ENCODE measurements around the gene C3orf70.
"Not testable (repeated sequence)": the region's sequence is repeated elsewhere in the genome, so short reads cannot be mapped to it uniquely, and the experiment has no call there.

The C3orf70 gene

DNA sequence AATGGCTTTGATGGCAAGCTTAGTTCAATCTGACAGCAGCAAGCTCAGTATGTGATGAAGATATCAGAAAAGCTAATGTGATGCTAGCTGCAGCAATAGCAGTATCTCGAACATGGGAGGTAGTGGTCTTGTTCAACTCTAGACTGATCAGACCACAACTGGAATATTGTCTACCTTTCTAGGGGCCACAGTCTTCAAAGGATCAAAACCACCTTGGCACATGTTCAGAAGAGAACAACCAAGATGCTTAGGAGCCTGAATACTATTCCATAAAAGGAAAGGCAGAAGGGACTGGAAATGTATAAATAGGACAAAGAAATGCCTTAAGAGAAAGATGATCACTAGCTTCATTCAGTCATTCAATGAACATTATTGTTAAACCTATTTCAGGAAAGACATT lies 2.3 kb downstream of the C3orf70 start:
- DNase-seq: no peak

DNA sequence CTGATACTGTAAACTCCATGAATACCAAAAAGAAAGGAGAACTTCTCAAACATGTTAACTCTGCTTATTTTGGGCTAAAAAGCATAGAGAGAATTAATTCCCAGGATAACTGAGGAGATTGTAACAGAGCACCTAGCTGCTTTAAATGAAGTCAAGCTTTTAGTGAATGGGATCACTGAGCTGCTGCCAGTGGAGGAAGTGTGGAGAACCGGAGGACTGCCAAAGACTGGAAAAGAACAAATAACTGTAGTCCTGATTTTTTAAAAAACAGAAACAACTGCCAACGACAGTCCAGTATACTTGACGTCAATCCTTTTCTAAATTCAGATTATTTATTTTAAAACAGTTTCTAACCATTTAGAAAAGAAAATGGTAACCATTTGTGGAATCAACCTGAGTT lies 3.3 kb downstream of the C3orf70 start:
- DNase-seq: no peak

DNA sequence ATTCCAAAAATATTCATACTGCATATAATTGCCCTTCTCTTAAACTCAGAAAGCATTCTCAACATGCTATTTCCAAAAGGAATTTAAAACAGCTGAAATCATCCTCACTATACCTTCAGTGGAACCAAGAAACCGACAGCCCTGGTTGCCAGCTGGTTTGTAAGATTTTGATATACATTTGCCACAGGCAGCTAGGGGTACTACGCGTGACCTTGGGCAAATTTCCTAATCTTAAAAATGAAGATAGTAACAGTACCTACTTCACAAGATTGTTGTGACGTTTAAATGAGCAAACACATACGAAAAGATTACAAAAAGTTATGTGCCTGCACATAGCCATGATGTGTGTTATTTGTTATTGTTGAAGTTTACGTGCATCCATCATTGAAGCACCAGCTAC lies 7.3 kb downstream of the C3orf70 start:
- no peak for DNase-seq

DNA sequence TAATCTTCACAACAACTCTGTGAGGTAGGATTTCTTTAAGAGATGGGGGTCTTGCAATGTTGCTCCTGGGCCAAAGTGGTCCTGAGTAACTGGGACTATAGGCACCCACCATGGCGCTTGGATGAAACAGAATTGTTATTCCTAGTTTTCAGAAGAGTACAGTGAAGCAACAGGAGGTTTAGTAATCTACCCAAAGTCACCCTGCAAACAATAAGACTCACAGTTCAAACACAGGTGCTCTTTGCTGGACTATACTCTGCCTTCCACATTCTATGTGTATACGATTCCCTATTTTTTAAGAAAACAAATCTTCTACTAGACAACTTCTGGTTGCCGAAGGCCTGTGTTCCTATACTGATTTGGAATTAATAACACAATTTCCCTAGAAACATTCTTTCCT lies 8.1 kb downstream of the C3orf70 start:
- DNase-seq: no peak

DNA sequence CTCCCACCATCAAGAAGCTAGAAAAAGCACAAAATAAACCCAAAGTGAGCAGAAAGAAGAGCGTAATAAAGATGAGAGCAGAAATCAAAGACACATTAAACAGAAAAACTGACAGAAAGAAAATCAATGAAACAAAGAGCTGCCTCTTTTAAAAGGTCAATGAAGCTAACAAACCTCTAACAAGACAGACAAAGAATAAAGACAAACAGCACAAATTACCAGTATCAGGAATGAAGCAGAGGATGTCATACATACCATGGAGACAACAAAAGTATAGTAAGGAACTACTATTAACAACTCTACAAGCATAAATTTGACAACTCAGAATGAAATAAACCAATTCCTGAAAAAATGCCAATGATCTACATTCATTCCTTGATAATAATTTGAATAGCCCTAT lies 15.0 kb downstream of the C3orf70 start:
- DNase-seq: no peak

DNA sequence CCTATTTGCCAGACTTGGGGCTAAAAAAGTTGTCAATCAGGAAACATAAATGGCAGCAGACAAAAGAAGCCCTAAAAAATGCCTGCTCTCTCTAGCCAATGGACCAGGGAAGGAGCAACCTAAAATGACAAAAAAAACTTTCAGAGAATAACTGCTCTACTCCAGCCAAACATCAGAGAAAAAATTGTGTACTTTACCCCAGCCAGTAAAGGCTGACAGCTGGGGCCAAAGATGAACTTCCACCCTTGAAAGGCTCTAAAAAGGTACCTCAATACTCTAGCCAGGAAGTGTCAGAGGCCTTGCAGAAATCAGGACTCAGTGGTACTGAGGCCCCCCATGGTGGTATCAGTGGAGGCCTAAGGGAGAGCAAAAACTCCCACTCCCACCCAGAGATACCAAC lies 18.4 kb downstream of the C3orf70 start:
- DNase-seq: no peak

DNA sequence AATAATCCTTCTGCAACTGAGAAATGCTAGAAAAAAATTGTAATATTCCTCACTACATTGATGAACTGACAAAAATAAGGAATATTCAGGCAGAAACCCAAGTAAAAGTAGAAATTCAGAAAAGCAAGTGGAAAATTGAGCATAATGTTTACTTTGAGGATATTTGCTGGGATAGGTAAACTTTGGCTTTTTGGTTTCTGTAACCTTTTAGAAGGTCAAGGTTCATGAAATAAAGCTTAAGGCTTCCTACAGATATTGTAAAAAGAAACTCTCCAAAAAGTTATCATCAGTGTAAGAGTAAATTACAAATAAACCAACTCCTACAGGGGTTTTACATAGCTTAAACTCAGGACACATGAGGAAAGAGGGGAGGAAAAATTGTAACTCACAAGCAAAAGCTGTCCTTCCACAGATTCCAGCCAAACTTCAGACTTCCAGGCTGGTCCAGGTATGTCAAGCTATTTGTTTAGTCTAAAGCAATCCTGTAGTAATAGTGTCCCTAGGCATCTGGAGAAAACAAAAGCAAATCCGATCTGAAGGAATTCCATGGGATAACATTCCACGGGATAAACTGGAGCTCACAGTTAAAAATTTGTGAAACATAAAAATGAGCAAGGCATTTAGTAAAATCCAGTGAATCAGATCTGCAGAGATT lies 21.1 kb downstream of the C3orf70 start:
- DNase-seq: no peak

DNA sequence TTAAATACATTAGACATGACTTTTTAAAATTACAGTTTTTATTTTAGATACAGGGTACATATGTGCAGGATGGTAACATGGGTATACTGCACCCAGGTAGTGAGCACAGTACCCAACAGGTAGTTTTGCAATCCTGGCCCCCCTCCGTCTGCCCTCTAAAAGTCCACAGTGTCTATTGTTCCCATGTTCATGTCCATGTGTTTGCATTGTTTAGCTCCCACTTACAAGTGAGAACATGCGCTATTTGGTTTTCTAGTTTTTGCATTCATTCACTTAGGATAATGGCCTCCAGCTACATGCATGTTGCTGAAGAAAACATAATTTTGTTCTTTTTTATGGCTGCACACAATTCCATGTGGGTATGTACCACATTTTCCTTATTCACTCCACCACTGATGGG lies 23.8 kb downstream of the C3orf70 start:
- DNase-seq: no peak

DNA sequence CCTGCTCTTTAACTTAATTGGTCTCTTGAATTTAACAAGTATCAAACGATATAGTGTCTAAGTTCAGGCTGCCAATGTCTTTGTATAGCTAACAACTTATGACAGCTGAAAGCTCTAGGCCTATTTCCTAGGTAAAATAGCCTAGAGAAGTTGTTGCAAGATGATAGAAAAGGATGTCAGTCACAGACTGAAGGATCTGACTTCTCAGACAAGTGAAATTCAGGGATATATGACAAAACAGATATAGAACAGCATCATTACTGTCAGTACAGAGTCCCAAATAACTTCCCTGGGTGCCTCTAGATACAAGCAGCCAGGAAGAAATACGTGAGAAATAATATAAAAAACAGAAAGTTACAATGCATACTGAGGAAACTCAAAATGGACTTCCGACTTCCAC lies 26.7 kb downstream of the C3orf70 start:
- DNase-seq: no peak

DNA sequence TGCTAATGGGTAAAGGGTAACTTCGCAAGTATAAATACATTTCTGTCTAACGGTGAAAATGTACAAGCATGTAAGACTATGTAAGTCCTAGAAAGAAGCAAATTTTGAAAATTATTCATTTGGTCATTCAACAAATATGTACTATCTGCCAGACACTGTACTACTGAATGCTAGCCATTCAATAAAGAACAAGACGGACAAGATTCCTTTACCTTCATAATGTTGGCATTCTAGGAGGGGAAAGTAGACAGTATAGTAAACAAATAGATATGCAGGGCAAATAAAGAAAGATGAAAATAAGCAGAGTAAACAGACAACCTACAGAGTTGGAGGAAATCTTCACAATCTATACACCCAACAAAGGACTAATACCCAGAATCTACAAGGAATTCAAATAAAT lies 32.7 kb downstream of the C3orf70 start:
- peak; percentile 57 for DNase-seq

DNA sequence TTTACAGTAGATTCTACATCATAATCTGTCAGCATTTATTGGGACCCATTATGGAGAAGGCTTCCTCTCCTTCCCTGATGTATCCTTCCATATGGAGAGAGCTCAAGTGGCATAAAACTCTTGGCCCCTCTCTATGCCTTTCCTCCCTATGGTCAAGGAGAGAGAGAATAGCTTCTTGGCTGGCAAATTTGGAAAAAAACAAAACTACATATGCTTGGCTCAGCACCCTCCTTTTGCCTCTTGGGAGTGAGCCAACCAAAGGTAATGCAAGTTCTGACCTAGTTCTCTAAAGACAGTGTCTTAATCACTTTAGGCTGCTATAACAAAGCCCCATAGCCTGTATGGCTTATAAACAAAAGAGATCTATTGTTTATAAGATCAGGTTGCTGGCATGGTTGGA lies 37.5 kb downstream of the C3orf70 start:
- no peak for DNase-seq

DNA sequence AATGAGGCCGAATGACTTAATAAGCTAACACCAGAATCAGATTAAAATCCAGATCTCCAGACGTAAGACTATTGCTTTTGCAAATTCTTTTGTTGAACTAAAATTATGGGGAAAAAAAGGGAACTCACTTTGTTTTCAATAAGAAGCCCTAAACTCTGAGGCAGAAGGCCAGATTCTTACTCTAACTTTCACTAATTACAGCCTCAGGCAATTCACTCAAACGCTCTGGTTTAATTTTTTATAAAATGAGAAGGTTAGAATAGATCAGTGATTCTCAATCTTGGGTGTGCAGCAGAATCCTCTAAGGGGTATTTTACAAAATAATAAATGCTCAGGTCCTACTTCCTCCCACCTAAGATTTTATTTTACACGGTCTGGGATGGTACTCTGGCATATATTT lies 38.1 kb downstream of the C3orf70 start:
- no peak for DNase-seq

DNA sequence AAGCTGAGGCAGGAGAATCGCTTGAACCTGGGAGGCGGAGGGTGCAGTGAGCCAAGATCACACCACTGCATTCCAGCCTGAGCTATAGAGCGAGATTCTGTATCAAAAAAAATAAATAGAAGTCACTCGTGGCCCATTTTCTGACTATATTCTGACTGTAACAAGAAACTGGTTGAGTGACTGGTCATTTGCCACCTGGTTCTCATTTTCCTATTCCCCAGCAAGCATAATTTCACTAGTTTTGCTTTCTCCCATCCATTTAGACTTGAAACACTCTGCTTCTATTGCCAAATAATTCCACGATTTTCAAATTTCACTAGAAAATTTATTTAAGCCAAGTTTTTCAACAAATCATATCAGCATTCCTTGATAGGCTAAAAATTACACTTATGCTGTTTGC lies 40.7 kb downstream of the C3orf70 start:
- DNase-seq: no peak

DNA sequence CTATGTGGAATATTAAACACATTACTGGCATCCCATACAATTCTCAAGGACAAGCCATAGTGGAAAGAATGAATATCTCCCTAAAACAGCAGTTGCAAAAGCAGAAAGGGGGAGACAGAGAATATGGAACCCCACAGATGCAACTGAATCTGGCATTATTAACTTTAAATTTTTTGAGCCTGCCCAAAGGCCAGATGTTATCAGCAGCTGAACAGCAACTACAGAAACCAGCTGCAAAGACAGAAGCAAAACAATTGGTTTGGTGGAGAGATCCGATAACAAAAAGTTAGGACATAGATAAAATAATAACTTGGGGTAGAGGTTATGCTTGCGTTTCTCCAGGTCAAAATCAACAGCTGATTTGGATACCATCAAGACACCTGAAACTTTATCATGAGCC lies 43.8 kb downstream of the C3orf70 start:
- DNase-seq: not testable (repeated sequence)

DNA sequence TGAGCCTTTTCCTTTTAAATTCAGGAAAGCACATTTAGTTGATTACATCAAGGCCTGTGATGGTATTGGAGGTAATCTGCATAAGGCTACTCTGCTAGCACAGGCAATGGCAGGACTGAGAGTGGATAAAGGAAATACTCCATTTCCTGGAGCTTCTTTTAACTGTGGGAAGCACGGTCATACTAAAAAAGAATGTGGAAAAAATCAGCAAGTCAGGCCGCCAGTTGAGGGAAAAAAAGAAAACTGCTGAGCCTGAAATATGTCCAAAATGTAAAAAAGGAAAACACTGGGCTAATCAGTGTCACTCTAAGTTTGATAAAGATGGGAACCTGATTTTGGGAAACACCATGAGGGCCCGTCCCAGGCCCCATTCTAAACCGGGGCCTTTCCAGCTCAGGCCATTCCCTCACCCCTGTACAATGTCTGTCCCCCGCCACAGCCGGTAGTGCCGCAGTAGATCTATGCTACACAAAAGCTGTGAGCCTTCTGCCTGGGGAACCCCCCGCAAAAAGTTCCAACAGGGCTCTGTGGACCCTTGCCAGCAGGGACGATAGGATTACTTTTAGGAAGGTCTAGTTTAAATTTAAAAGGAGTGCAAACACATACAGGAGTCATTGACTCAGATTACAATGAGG lies 46.5 kb downstream of the C3orf70 start:
- DNase-seq: not testable (repeated sequence)

DNA sequence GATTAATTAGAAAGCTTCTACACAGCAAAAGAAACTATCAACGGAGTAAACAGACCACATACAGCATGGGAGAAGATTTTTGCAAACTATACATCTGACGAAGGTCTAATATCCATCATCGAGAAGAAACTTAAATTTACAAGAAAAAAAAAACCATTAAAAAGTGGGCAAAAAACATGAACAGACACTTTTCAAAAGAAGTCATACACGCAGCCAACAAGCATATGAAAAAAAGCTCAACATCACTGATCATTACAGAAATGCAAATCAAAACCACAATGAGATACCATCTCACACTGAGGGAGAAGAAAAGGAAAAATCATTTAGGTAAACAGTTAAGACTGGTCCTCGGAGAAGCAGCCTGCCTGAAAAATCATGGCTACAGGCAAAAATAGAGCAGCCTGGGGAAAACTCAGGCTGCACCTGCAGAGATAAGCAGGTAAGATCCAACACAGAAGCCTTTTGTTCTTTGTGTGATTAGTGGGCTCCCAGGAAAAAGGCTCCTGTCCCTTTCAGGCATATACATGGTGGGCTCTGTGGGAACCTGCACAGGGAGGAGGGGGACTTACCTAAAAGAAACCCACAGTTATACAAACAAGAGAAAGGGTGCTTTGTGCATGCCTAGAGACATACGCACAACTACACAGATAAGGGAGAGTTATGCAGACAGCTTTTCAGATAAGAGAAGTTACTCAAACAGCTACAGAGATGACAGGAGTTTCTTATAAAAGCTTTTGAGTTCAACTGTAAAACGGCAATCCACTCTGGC lies 49.3 kb downstream of the C3orf70 start:
- DNase-seq: peak; percentile 96

DNA sequence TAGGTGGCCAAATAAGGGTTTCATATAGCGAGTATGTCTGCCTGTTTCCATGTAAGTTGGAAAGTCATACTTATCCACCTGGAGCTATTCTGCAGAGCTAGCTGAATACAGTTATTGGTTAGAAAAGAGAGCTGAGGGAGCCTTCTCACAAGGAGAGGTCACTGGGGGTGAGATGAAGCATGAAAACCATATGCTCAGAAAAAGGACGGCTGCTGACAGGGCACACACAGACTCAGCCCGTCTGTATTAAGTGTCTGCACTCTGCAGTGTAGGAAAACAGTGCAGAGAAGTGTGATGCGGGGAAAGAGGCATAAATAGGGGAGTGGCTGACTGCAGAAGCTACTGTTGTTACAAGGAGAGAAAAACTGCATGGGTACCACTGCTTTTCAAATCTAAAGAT lies 58.2 kb downstream of the C3orf70 start:
- no peak for DNase-seq

DNA sequence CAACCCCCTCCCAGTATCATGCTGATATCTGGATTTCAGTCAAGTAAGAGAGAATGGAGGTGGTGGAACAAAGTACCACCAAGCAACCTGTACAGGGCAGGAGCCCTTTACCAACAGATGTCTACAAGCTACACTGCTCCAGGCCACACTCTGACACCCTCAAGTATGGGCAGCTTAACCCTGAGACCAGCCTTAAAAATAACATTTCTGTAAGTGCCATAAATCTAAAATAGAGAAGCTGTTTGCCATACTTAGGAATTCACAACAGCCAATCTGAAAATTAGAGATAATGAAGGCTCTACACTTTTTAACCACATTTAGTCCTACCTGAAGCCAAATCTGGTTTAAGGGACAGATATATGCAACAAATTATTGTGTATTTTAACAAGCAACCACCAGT lies 59.7 kb downstream of the C3orf70 start:
- DNase-seq: no peak

DNA sequence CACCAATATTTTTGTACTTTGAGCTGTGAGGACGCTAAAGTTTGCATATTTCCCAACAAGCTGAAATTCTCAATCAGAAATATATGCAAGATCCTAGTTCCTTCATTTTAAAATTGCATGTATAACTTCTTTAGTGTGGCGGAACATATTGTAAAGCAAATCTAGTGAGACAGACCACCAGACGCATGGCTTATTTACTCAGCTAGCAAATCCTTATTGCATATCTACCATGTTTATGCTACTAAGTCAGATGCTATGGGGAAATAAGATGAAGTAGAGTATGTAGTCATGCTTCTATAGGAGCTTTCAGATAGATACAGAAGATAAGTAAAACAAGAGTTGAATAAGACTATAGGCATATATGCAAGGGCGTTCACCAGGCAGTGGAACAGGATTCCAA lies 62.0 kb downstream of the C3orf70 start:
- no peak for DNase-seq

DNA sequence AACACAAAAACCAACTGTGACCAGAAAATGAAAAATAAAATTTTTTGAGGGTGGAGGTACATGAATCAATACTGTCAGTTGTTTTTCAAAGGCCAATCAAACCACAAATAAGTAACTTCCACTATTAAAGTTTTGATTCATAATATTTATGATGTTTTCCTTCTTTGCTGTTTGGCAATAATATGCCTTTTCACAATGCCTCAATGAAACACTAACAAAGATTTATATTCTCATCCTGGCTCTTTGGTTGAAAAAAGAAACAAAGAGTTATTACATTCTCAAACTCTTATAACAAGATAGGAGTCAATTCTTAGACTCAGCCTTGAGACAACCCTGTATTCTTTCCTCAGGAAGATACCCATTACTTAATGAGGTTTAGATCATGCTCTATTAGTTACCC lies 63.1 kb downstream of the C3orf70 start:
- no peak for DNase-seq

DNA sequence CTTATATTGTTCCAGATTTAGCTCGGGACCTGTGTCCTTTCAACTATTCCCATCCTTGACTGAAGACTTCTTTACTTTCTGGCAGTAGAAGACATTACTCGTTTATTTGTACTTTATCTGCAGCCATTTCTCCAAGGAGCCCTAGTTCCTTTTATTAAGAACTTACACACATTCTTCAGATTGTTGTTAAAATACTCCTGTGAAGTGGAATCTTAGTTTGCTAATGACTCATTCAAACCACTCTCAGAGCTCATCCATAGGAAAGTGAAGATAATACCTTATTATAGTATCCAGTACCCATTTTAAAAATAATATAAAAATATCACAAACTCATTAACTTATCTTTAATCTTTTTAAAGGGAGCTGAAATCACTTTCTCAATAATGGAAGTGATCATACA lies 63.5 kb downstream of the C3orf70 start:
- DNase-seq: no peak

DNA sequence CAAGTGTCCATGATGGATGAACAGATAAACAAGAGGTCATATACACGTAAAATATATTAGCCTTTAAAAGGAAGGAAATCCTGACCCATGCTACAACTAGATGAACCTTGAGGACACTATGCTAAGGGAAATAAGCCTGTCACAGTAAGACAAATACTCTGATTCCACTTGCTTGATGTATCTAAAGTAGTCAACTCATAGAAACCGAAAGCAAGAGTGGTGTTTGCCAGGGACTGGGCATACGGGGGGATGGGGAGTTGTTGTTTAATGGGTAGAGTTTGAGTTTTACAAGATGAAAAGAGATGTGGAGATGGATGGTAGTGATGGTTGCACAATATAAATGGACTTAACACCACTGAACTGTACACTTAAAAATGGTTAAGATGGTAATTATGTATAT lies 65.4 kb downstream of the C3orf70 start:
- peak; percentile 40 for DNase-seq

DNA sequence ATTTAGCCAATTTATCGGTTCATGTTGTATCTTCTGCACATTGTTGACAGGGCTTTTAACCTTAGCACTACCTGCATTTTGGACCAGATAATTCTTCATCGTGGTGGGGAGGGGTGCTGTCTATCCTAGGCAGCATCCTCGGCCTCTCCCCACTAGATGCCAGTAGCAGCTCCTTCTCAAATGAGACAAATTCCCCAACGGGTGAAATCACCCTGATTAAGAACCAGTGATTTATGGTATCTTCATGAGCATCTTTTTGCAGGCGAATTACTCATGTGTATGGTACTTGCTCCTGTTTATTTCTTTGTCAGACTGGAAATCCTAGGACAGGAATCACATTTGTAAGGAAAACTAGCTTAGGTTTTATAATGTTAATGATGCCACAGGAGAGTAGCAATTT lies 68.0 kb downstream of the C3orf70 start:
- DNase-seq: no peak

DNA sequence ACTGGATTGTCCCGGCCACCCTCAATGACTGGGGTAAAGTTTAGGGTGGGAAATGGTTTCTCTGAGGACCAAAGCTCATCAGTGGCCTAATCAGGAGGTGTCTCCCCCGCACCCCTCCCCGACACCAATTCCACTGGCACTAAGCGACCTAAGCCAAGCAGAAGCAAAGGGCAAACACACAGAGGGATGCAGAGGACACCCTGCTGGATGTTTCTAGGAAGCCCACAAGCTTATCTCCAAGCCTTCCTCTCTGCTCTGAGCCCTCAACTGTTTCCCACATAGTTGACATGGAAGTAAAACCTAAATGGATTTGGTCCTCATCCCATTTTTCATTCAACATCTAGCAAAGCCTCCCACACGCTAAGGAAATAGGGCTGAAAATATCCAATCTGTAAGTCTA lies 68.5 kb downstream of the C3orf70 start:
- DNase-seq: no peak

DNA sequence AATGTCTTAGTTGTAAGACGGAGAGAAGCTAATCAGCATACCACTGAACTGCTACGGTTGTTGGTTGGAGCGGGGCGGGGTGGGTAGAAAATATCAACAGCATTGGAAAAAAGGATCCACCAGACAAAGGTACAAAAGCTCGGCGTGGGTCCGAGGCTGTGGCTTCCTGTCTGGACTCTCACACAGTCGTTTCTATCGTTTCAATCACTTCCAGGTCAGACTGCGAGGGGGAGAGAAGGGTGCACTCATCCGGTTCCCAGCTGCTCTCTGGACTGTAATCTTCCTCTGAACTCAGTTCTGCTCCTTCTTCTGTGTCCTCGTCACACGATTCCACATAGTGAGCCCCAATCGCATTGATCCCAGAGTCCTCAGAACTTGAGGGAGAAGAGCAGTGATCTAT lies 70.0 kb downstream of the C3orf70 start:
- no peak for DNase-seq
